Right atrium auricular region (tissue), 2 donors: Measurements from ENCODE around the gene FGFR3. TPM values are rescaled to one million over a fixed set of nuclear protein-coding genes. Genes with fewer than 3 reads are reported as not detected.

Experiments used
- DNase-seq: peaks from one replicate; pipeline ENCODE4 v3.0.0-alpha.2; 2019; ENCODE audit warnings: low spot score
- H3K27ac ChIP-seq, 2 donors: fragments of 200-600 bp; sonication (generic); 1 replicate in 1 of 2; 2 replicates in 1 of 2; pipeline ENCODE4 v1.5.1; 2016 to 2019
- H3K27me3 ChIP-seq, 2 donors: fragments of 200-600 bp; sonication (generic); one replicate each; pipeline versions ENCODE4 v1.5.1 to v1.6.0; 2017 to 2019
- H3K36me3 ChIP-seq: fragments of 200-600 bp; sonication (generic); one replicate; pipeline ENCODE4 v1.5.1; 2016
- H3K4me1 ChIP-seq, 2 donors: fragments of 200-600 bp; sonication (generic); one replicate each; pipeline versions ENCODE4 v1.5.1 to v1.6.0; 2017 to 2019
- H3K4me3 ChIP-seq, 2 donors: fragments of 200-600 bp; sonication (generic); 1 replicate in 1 of 2; 2 replicates in 1 of 2; pipeline ENCODE4 v1.5.1; 2017 to 2019; ENCODE audit warnings: mild to moderate bottlenecking in 1 of 2, moderate library complexity in 1 of 2
- H3K9me3 ChIP-seq, 2 donors: fragments of 200-600 bp; sonication (generic); one replicate each; pipeline ENCODE4 v1.5.1; 2019
- CTCF ChIP-seq, 2 donors: fragments of 200-600 bp; sonication (generic); IDR thresholded peaks; one replicate each; pipeline ENCODE4 v1.5.1; 2019; ENCODE audit warnings: antibody characterized with exemption in 2 of 2
- total RNA-seq, 2 donors: library from RNA; depleted of rRNA; stranded (reverse); fragments of >200 nt; gene quantifications; one replicate each; pipeline ENCODE4 v1.1.0, GENCODE V29; 2016

Gene FGFR3
- total RNA-seq, 2 donors from 2014 or later = 2.6 to 15.4 TPM

GRCh38 chr4:1784395-1784788, 8.7 kb upstream of the FGFR3 start:
- no peak for DNase-seq
- H3K4me1 ChIP-seq = peaks cover 0 to 10% of the 10 kb centered on the region in 2 donors
- no peaks in the 10 kb centered on the region for H3K36me3 ChIP-seq
- no peak overlapping the region for H3K4me3 ChIP-seq
- no peaks in the 10 kb centered on the region for H3K27me3 ChIP-seq
- TF ChIP-seq CTCF (IDR thresholded peaks at IDR 0.05) = no peak
- no peaks in the 10 kb centered on the region for H3K9me3 ChIP-seq
- no peak overlapping the region for H3K27ac ChIP-seq

GRCh38 chr4:1784789-1785591, 8.1 kb upstream of the FGFR3 start:
- no peaks in the 10 kb centered on the region for H3K9me3 ChIP-seq
- H3K36me3 ChIP-seq = no peaks in the 10 kb centered on the region
- peak overlapping the region in 1 of 2 donors; percentile 31 for H3K27ac ChIP-seq
- no peak for TF ChIP-seq CTCF (IDR thresholded peaks at IDR 0.05)
- H3K27me3 ChIP-seq = no peaks in the 10 kb centered on the region
- DNase-seq = peak; percentile 61
- H3K4me3 ChIP-seq = no peak overlapping the region
- H3K4me1 ChIP-seq = peaks cover 0 to 10% of the 10 kb centered on the region in 2 donors

- no peaks in the 10 kb centered on the region for H3K36me3 ChIP-seq
These were observed 7.5 kb upstream of the FGFR3 start for GRCh38 chr4:1785592-1785991.

GRCh38 chr4:1786544-1787362, 6.3 kb upstream of the FGFR3 start:
- Histone ChIP-seq H3K27ac (no peak overlapping the region), H3K4me3 (no peak overlapping the region), H3K27me3 (no peaks in the 10 kb centered on the region), H3K36me3 (no peaks in the 10 kb centered on the region), H3K4me1 (peaks cover 0 to 10% of the 10 kb centered on the region in 2 donors), H3K9me3 (no peaks in the 10 kb centered on the region)
- no peak for DNase-seq
- no peak for TF ChIP-seq CTCF (IDR thresholded peaks at IDR 0.05)

More at GRCh38 chr4:1785592-1785991, 7.5 kb upstream of the FGFR3 start:
- Histone ChIP-seq H3K4me3 (no peak overlapping the region), H3K9me3 (no peaks in the 10 kb centered on the region), H3K4me1 (peaks cover 0 to 10% of the 10 kb centered on the region in 2 donors), H3K27me3 (no peaks in the 10 kb centered on the region), H3K27ac (peak overlapping the region in 1 of 2 donors; percentile 31)
- DNase-seq = no peak
- no peak for TF ChIP-seq CTCF (IDR thresholded peaks at IDR 0.05)

- Histone ChIP-seq H3K9me3 (no peaks in the 10 kb centered on the region), H3K27ac (no peak overlapping the region), H3K36me3 (no peaks in the 10 kb centered on the region), H3K4me3 (no peak overlapping the region), H3K4me1 (peaks cover 0 to 10% of the 10 kb centered on the region in 2 donors), H3K27me3 (no peaks in the 10 kb centered on the region)
- no peak for TF ChIP-seq CTCF (IDR thresholded peaks at IDR 0.05)
- DNase-seq = no peak
These were observed 5.5 kb upstream of the FGFR3 start for GRCh38 chr4:1787411-1788077.
